Epithelial cell of proximal tubule (primary cell): Measurements from ENCODE around the gene KIF5A. TPM values are rescaled to one million over a fixed set of nuclear protein-coding genes. Genes with fewer than 3 reads are reported as not detected.
"Not testable (repeated sequence)": the region's sequence is repeated elsewhere in the genome, so short reads cannot be mapped to it uniquely, and the experiment has no call there.

Source experiments
- DNase-seq: peaks from one replicate; pipeline ENCODE4 v3.0.0-alpha.2; 2011; ENCODE audit warnings: low read depth
- H3K4me3 ChIP-seq: 2 replicates; pipeline ENCODE4 v1.5.1; 2011; ENCODE audit warnings: low read depth, mild to moderate bottlenecking, low read length
- CTCF ChIP-seq: conservative IDR thresholded peaks from 2 replicates; pipeline ENCODE4 v1.5.1; 2012; ENCODE audit warnings: low read depth, mild to moderate bottlenecking, low read length
- total RNA-seq: library from RNA; depleted of rRNA; stranded (reverse); fragments of >200 nt; gene quantifications from 2 replicates; pipeline ENCODE4 v1.2.3, GENCODE V29; 2015

Gene KIF5A
- total RNA-seq, 1 donor from 2014 or later: 0.46 TPM

GRCh38 chr12:57563358-57563757, 13.5 kb downstream of the KIF5A start:
- DNase-seq: no peak
- TF ChIP-seq CTCF: no peak
- H3K4me3 ChIP-seq: no peak overlapping the region

GRCh38 chr12:57564178-57564740, 14.4 kb downstream of the KIF5A start:
- no peak overlapping the region for H3K4me3 ChIP-seq
- DNase-seq: no peak
- no peak for TF ChIP-seq CTCF

- TF ChIP-seq CTCF: no peak
- DNase-seq: no peak
- no peak overlapping the region for H3K4me3 ChIP-seq
These were observed 19.0 kb downstream of the KIF5A start for GRCh38 chr12:57568838-57569237.

GRCh38 chr12:57569858-57570257, 20.0 kb downstream of the KIF5A start:
- no peak for DNase-seq
- no peak for TF ChIP-seq CTCF
- H3K4me3 ChIP-seq: no peak overlapping the region

GRCh38 chr12:57570438-57570837, 20.6 kb downstream of the KIF5A start:
- not testable (repeated sequence) for H3K4me3 ChIP-seq, DNase-seq

- no peak for TF ChIP-seq CTCF
- no peak for DNase-seq
- no peak overlapping the region for H3K4me3 ChIP-seq
These were observed 22.3 kb downstream of the KIF5A start for GRCh38 chr12:57571926-57572762.

- H3K4me3 ChIP-seq: no peak overlapping the region
- TF ChIP-seq CTCF: no peak
- DNase-seq: no peak
These were observed 25.0 kb downstream of the KIF5A start for GRCh38 chr12:57574795-57575194.
